Measurements from ENCODE around the gene TEX26.

DNA sequence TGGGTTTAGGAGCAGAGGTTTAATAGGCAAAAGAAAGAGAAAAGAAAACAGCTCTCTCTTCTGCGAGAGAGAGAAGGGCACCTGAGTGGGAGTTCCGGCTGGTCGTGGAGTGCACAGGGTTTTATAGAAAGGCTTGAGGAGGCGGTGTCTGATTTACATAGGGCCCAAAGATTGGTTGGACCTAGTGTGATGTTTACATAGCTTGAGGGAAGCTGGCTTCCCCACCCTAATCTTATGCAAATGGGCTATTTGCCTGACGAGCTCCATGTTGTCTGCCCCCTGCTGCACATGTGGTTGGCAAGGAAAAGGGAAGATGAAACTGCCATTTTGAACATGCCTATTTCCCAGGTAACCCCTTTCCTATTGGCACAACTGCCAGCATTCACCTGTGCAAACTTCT is 47.9 kb upstream of the TEX26 start:
- TF ChIP-seq, protein P1, sequence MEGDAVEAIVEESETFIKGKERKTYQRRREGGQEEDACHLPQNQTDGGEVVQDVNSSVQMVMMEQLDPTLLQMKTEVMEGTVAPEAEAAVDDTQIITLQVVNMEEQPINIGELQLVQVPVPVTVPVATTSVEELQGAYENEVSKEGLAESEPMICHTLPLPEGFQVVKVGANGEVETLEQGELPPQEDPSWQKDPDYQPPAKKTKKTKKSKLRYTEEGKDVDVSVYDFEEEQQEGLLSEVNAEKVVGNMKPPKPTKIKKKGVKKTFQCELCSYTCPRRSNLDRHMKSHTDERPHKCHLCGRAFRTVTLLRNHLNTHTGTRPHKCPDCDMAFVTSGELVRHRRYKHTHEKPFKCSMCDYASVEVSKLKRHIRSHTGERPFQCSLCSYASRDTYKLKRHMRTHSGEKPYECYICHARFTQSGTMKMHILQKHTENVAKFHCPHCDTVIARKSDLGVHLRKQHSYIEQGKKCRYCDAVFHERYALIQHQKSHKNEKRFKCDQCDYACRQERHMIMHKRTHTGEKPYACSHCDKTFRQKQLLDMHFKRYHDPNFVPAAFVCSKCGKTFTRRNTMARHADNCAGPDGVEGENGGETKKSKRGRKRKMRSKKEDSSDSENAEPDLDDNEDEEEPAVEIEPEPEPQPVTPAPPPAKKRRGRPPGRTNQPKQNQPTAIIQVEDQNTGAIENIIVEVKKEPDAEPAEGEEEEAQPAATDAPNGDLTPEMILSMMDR (IDR thresholded peaks at IDR 0.05; ENCODE audit: low read length), result no peak
- no peak for TF ChIP-seq EZH2 (optimal IDR thresholded peaks at IDR 0.05; ENCODE audit: low read depth, low read length)

Data from MM.1S (cell line).